HG02981 (cell line): ENCODE results near the gene SIGMAR1.

Experiments used
- ATAC-seq: cut with Tn5 transposase; IDR thresholded peaks from one replicate; pipeline ENCODE4 v1.9.1; 2021; ENCODE audit warnings: mild to moderate bottlenecking, moderate library complexity; ENCODE audit not compliant: unreplicated experiment

The SIGMAR1 gene

GRCh38 chr9:34606190-34606589 is 31.4 kb downstream of the SIGMAR1 start:
- no peak for ATAC-seq

- peak; percentile 63 for ATAC-seq
Measured at GRCh38 chr9:34603610-34604231, 33.9 kb downstream of the SIGMAR1 start.

GRCh38 chr9:34601937-34602573 is 35.5 kb downstream of the SIGMAR1 start:
- no peak for ATAC-seq

- no peak for ATAC-seq
Measured at GRCh38 chr9:34600908-34601307, 36.7 kb downstream of the SIGMAR1 start.

GRCh38 chr9:34599546-34599945 is 38.0 kb downstream of the SIGMAR1 start:
- ATAC-seq: no peak

- ATAC-seq: no peak
Measured at GRCh38 chr9:34594177-34594576, 43.4 kb downstream of the SIGMAR1 start.

- ATAC-seq: no peak
Measured at GRCh38 chr9:34592895-34593601, 44.5 kb downstream of the SIGMAR1 start.

- ATAC-seq: no peak
Measured at GRCh38 chr9:34591917-34592866, 45.4 kb downstream of the SIGMAR1 start.

- peak; percentile 76 for ATAC-seq
Measured at GRCh38 chr9:34591248-34591916, 46.2 kb downstream of the SIGMAR1 start.

GRCh38 chr9:34590381-34591247 is 47.0 kb downstream of the SIGMAR1 start:
- no peak for ATAC-seq

- no peak for ATAC-seq
Measured at GRCh38 chr9:34589636-34590380, 47.8 kb downstream of the SIGMAR1 start, which contains the start of gene CNTFR. Gene CNTFR, minus strand, starts transcription at chr9:34589724. Its CDS starts 20,743 bp downstream, at chr9:34568981.

GRCh38 chr9:34588671-34589635 is 48.6 kb downstream of the SIGMAR1 start:
- ATAC-seq: no peak

- no peak for ATAC-seq
Measured at GRCh38 chr9:34587271-34587670, 50.3 kb downstream of the SIGMAR1 start.

- no peak for ATAC-seq
Measured at GRCh38 chr9:34585946-34586669, 51.5 kb downstream of the SIGMAR1 start.

- no peak for ATAC-seq
Measured at GRCh38 chr9:34584970-34585369, 52.6 kb downstream of the SIGMAR1 start.
